Esophagus muscularis mucosa (tissue), 4 donors: Measurements from ENCODE around the gene THSD4. TPM values are rescaled to one million over a fixed set of nuclear protein-coding genes. Genes with fewer than 3 reads are reported as not detected.

Experiments used
- DNase-seq: peaks from one replicate; pipeline ENCODE4 v3.0.0-alpha.2; 2017; ENCODE audit errors: extremely low spot score
- H3K27ac ChIP-seq, 4 donors: fragments of 200-600 bp; sonication (generic); replicated peaks in 1 of 4; 1 replicate in 3 of 4; 2 replicates in 1 of 4; pipeline ENCODE4 v1.5.1; 2016 to 2019; ENCODE audit warnings: mild to moderate bottlenecking in 1 of 4
- H3K27me3 ChIP-seq, 4 donors: fragments of 200-600 bp; sonication (generic); one replicate each; pipeline versions ENCODE4 v1.5.1 to v1.6.0; 2016 to 2019
- H3K36me3 ChIP-seq, 4 donors: fragments of 200-600 bp; sonication (generic); one replicate each; pipeline ENCODE4 v1.5.1; 2016 to 2019
- H3K4me1 ChIP-seq, 4 donors: fragments of 200-600 bp; sonication (generic); one replicate each; pipeline ENCODE4 v1.5.1; 2016 to 2019
- H3K4me3 ChIP-seq, 4 donors: fragments of 200-600 bp; sonication (generic); 1 replicate in 2 of 4; 2 replicates in 2 of 4; pipeline ENCODE4 v1.5.1; 2016 to 2019; ENCODE audit warnings: mild to moderate bottlenecking in 4 of 4, moderate library complexity in 1 of 4
- H3K9me3 ChIP-seq, 4 donors: fragments of 200-600 bp; sonication (generic); 1 replicate in 3 of 4; 2 replicates in 1 of 4; pipeline ENCODE4 v1.5.1; 2016 to 2019
- CTCF ChIP-seq, 3 experiments: fragments of 200-600 bp in 2 of 3; fragments of 450-650 bp in 1 of 3; sonication (generic) in 2 of 3; IDR thresholded peaks; one replicate each; pipeline ENCODE4 v1.5.1; 2017 to 2019; ENCODE audit warnings: antibody characterized with exemption in 3 of 3, mild to moderate bottlenecking in 2 of 3, moderate library complexity in 1 of 3
- EP300 ChIP-seq: sonication (generic); formaldehyde crosslinking; IDR thresholded peaks from one replicate; pipeline ENCODE4 v1.6.1; 2017; ENCODE audit warnings: antibody characterized with exemption
- POLR2A ChIP-seq: fragments of 450-650 bp; IDR thresholded peaks from one replicate; pipeline ENCODE4 v1.6.1; 2017; ENCODE audit warnings: antibody characterized with exemption, moderate library complexity, mild to moderate bottlenecking, low read depth
- POLR2AphosphoS5 ChIP-seq, 2 donors: sonication (generic); formaldehyde crosslinking; IDR thresholded peaks; one replicate each; pipeline ENCODE4 v1.6.1; 2017; ENCODE audit warnings: antibody characterized with exemption in 2 of 2
- WGBS: methylation state at CpG from one replicate; pipeline ENCODE4 v1.1.5; 2018; 5-methylcytosine and 5-hydroxymethylcytosine counted together
- intact Hi-C: fragments of 100-400 bp; cut with DNase I; formaldehyde crosslinking; loops from one replicate; pipeline ENCODE4 v1.15.1; 2023
- total RNA-seq, 4 donors: library from RNA; depleted of rRNA; stranded (reverse); fragments of >200 nt; gene quantifications; one replicate each; pipeline versions ENCODE4 v1.1.0 to v1.2.1, GENCODE V29; 2016

The THSD4 gene
- total RNA-seq, 4 donors from 2014 or later = 3.2 to 6.6 (median 5.6) TPM

- DNase-seq = no peak
Observed at GRCh38 chr15:71465131-71465955, 350.1 kb downstream of the THSD4 start.

GRCh38 chr15:71468715-71469114 is 353.4 kb downstream of the THSD4 start:
- DNase-seq = no peak
- Histone ChIP-seq H3K4me3 (no peak overlapping the region), H3K27ac (no peak overlapping the region), H3K36me3 (no peaks in the 10 kb centered on the region), H3K4me1 (peaks cover 0 to 16% (median 7%) of the 10 kb centered on the region in 4 donors), H3K27me3 (no peaks in the 10 kb centered on the region), H3K9me3 (no peaks in the 10 kb centered on the region)
- TF ChIP-seq EP300 (no peak), POLR2AphosphoS5 (IDR thresholded peaks at IDR 0.05) (no peak), POLR2A (no peak), CTCF (IDR thresholded peaks at IDR 0.05) (no peak)
- intact Hi-C loops = no loop called here
- WGBS = 94% methylated on average over 1 of the region's 1 CpG

More at GRCh38 chr15:71465131-71465955, 350.1 kb downstream of the THSD4 start:
- Histone ChIP-seq H3K4me3 (no peak overlapping the region), H3K9me3 (no peaks in the 10 kb centered on the region), H3K4me1 (peaks cover 0 to 11% (median 7%) of the 10 kb centered on the region in 4 donors), H3K27ac (no peak overlapping the region), H3K36me3 (no peaks in the 10 kb centered on the region), H3K27me3 (no peaks in the 10 kb centered on the region)
- 76% methylated on average over 3 of the region's 3 CpGs for WGBS
- TF ChIP-seq POLR2AphosphoS5 (IDR thresholded peaks at IDR 0.05) (no peak), EP300 (no peak), CTCF (IDR thresholded peaks at IDR 0.05) (no peak), POLR2A (no peak)
- intact Hi-C loops = no loop called here

- WGBS = 86% methylated on average over 4 of the region's 8 CpGs
Observed at GRCh38 chr15:71469413-71469812, 354.1 kb downstream of the THSD4 start.

GRCh38 chr15:71471347-71471746 is 356.1 kb downstream of the THSD4 start:
- intact Hi-C loops = no loop called here

More at GRCh38 chr15:71469413-71469812, 354.1 kb downstream of the THSD4 start:
- Histone ChIP-seq H3K9me3 (no peaks in the 10 kb centered on the region), H3K27ac (no peak overlapping the region), H3K36me3 (no peaks in the 10 kb centered on the region), H3K27me3 (no peaks in the 10 kb centered on the region), H3K4me1 (peaks cover 0 to 16% (median 7%) of the 10 kb centered on the region in 4 donors), H3K4me3 (no peak overlapping the region)
- intact Hi-C loops = no loop called here
- TF ChIP-seq POLR2A = no peak
- TF ChIP-seq EP300 = no peak
- TF ChIP-seq POLR2AphosphoS5 (IDR thresholded peaks at IDR 0.05) = no peak
- no peak for TF ChIP-seq CTCF (IDR thresholded peaks at IDR 0.05)
- DNase-seq = no peak

More at GRCh38 chr15:71471347-71471746, 356.1 kb downstream of the THSD4 start:
- DNase-seq = no peak
- Histone ChIP-seq H3K27ac (no peak overlapping the region), H3K4me3 (no peak overlapping the region), H3K27me3 (no peaks in the 10 kb centered on the region), H3K36me3 (no peaks in the 10 kb centered on the region), H3K9me3 (no peaks in the 10 kb centered on the region), H3K4me1 (peaks cover 0 to 5% (median 0%) of the 10 kb centered on the region in 4 donors)
- no peak for TF ChIP-seq EP300
- no peak for TF ChIP-seq POLR2A
- TF ChIP-seq POLR2AphosphoS5 (IDR thresholded peaks at IDR 0.05) = no peak
- no peak for TF ChIP-seq CTCF (IDR thresholded peaks at IDR 0.05)
- 100% methylated on average over 1 of the region's 1 CpG for WGBS
